Measurements from ENCODE around the gene SPRY4. TPM values are rescaled to one million over a fixed set of nuclear protein-coding genes. Genes with fewer than 3 reads are reported as not detected.

The SPRY4 gene
- total and polyA plus RNA-seq, 2 donors (not counting 1 experiment from before 2014, with no cell fraction given) = 4.5 to 6.0 TPM

- no peak overlapping the region for H3K4me3 ChIP-seq (replicated peaks in 1 of 4; ENCODE audit: control extremely low read depth in 1 of 4, insufficient read depth in 1 of 4, low read depth in 3 of 4, low read length in 4 of 4)
- H4K20me1 ChIP-seq (ENCODE audit: control insufficient read depth, extremely low read depth, insufficient read depth, low read length) = no peaks in the 10 kb centered on the region
- H3K36me3 ChIP-seq (ENCODE audit: control insufficient read depth, insufficient read depth, low read length) = no peaks in the 10 kb centered on the region
- no peak overlapping the region for H3K4me2 ChIP-seq (ENCODE audit: extremely low read depth, insufficient read depth, low read length)
- no peak overlapping the region for H3K9ac ChIP-seq (ENCODE audit: insufficient read depth, low read length)
- no peak overlapping the region for H2AFZ ChIP-seq (ENCODE audit: low read length)
- TF ChIP-seq EZH2 (IDR thresholded peaks at IDR 0.05; ENCODE audit: low read length, missing control alignments) = no peak
- no peak for TF ChIP-seq CTCF (conservative IDR thresholded peaks at IDR 0.05 in 1 of 2, IDR thresholded peaks at IDR 0.05 in 1 of 2; ENCODE audit: low read depth in 1 of 2, low read length in 2 of 2)
- peaks cover 10% of the 10 kb centered on the region for H3K79me2 ChIP-seq (ENCODE audit: control insufficient read depth, insufficient read depth, low read length)
- peaks cover 17% of the 10 kb centered on the region for H3K4me1 ChIP-seq (ENCODE audit: control insufficient read depth, extremely low read depth, insufficient read depth, low read length)
- no peaks in the 10 kb centered on the region for H3K27me3 ChIP-seq (ENCODE audit: control insufficient read depth, insufficient read depth, low read length)
- no peak overlapping the region for H3K27ac ChIP-seq (ENCODE audit: insufficient read depth, low read length)
- peak in 1 of 2 donors; percentile 39 for DNase-seq (ENCODE audit: low read depth in 2 of 2)
- H3K9me3 ChIP-seq (ENCODE audit: control insufficient read depth, insufficient read depth, low read depth, low read length) = no peaks in the 10 kb centered on the region
Observed at GRCh38 chr5:142293486-142293885, 31.3 kb downstream of the SPRY4 start.

GRCh38 chr5:142292808-142293207, 32.0 kb downstream of the SPRY4 start:
- H3K9ac ChIP-seq (ENCODE audit: insufficient read depth, low read length) = no peak overlapping the region
- TF ChIP-seq EZH2 (IDR thresholded peaks at IDR 0.05; ENCODE audit: low read length, missing control alignments) = no peak
- no peak for TF ChIP-seq CTCF (conservative IDR thresholded peaks at IDR 0.05 in 1 of 2, IDR thresholded peaks at IDR 0.05 in 1 of 2; ENCODE audit: low read depth in 1 of 2, low read length in 2 of 2)

GRCh38 chr5:142292249-142292648, 32.6 kb downstream of the SPRY4 start:
- peaks cover 16% of the 10 kb centered on the region for H3K4me1 ChIP-seq (ENCODE audit: control insufficient read depth, extremely low read depth, insufficient read depth, low read length)

More at GRCh38 chr5:142292808-142293207, 32.0 kb downstream of the SPRY4 start:
- Histone ChIP-seq H3K9me3 (ENCODE audit: control insufficient read depth, insufficient read depth, low read depth, low read length) (no peaks in the 10 kb centered on the region), H3K27ac (ENCODE audit: insufficient read depth, low read length) (no peak overlapping the region), H3K4me2 (ENCODE audit: extremely low read depth, insufficient read depth, low read length) (no peak overlapping the region), H4K20me1 (ENCODE audit: control insufficient read depth, extremely low read depth, insufficient read depth, low read length) (no peaks in the 10 kb centered on the region), H3K4me3 (replicated peaks in 1 of 4; ENCODE audit: control extremely low read depth in 1 of 4, insufficient read depth in 1 of 4, low read depth in 3 of 4, low read length in 4 of 4) (no peak overlapping the region), H2AFZ (ENCODE audit: low read length) (no peak overlapping the region), H3K27me3 (ENCODE audit: control insufficient read depth, insufficient read depth, low read length) (no peaks in the 10 kb centered on the region), H3K36me3 (ENCODE audit: control insufficient read depth, insufficient read depth, low read length) (no peaks in the 10 kb centered on the region), H3K4me1 (ENCODE audit: control insufficient read depth, extremely low read depth, insufficient read depth, low read length) (peaks cover 17% of the 10 kb centered on the region), H3K79me2 (ENCODE audit: control insufficient read depth, insufficient read depth, low read length) (peaks cover 10% of the 10 kb centered on the region)
- no peak for DNase-seq (ENCODE audit: low read depth in 2 of 2)

More at GRCh38 chr5:142292249-142292648, 32.6 kb downstream of the SPRY4 start:
- Histone ChIP-seq H3K27me3 (ENCODE audit: control insufficient read depth, insufficient read depth, low read length) (no peaks in the 10 kb centered on the region), H3K27ac (ENCODE audit: insufficient read depth, low read length) (no peak overlapping the region), H3K9ac (ENCODE audit: insufficient read depth, low read length) (no peak overlapping the region), H3K4me3 (replicated peaks in 1 of 4; ENCODE audit: control extremely low read depth in 1 of 4, insufficient read depth in 1 of 4, low read depth in 3 of 4, low read length in 4 of 4) (no peak overlapping the region), H3K79me2 (ENCODE audit: control insufficient read depth, insufficient read depth, low read length) (peaks cover 8% of the 10 kb centered on the region), H2AFZ (ENCODE audit: low read length) (no peak overlapping the region), H3K9me3 (ENCODE audit: control insufficient read depth, insufficient read depth, low read depth, low read length) (no peaks in the 10 kb centered on the region), H4K20me1 (ENCODE audit: control insufficient read depth, extremely low read depth, insufficient read depth, low read length) (no peaks in the 10 kb centered on the region), H3K36me3 (ENCODE audit: control insufficient read depth, insufficient read depth, low read length) (no peaks in the 10 kb centered on the region), H3K4me2 (ENCODE audit: extremely low read depth, insufficient read depth, low read length) (no peak overlapping the region)
- TF ChIP-seq CTCF (conservative IDR thresholded peaks at IDR 0.05 in 1 of 2, IDR thresholded peaks at IDR 0.05 in 1 of 2; ENCODE audit: low read depth in 1 of 2, low read length in 2 of 2) (no peak), EZH2 (IDR thresholded peaks at IDR 0.05; ENCODE audit: low read length, missing control alignments) (no peak)
- DNase-seq (ENCODE audit: low read depth in 2 of 2) = no peak

Data from fibroblast of lung (primary cell).